HG03097 (cell line): ENCODE results near the gene GREB1.

Source experiments
- ATAC-seq: cut with Tn5 transposase; IDR thresholded peaks from one replicate; pipeline ENCODE4 v1.9.1; 2021; ENCODE audit not compliant: unreplicated experiment, low FRiP score

GREB1 gene

DNA sequence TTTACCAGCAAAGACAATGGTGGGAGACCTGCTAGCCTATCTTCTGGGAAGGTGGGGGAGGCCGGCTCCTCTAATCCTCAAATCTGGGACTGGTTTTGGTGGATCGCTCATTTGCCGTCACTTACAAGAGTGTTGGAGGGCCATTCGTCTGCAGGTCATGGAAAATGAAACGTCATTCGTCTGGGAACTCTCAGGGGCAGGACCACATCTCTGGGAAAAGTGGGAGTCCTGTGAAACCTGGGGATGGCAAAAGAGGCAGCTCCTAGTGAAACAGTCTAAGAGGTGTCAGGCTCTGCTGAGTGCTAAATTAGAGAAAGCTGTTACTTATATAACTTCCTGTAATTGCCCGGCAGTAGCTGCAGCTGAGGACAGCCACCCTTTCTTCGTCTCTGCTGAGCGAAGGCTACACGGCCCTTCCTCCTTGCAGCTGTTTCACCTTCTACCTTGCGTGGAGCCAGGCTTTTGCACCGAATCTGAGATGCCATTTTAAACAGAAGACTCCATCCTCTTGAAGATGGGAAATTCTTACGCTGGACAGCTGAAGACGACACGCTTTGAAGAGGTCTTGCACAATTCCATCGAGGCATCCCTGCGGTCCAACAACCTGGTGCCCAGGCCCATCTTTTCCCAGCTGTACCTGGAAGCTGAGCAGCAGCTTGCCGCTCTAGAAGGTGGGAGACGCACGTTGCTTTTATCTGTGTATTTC is 22.4 kb downstream of the GREB1 start:
- ATAC-seq = no peak

DNA sequence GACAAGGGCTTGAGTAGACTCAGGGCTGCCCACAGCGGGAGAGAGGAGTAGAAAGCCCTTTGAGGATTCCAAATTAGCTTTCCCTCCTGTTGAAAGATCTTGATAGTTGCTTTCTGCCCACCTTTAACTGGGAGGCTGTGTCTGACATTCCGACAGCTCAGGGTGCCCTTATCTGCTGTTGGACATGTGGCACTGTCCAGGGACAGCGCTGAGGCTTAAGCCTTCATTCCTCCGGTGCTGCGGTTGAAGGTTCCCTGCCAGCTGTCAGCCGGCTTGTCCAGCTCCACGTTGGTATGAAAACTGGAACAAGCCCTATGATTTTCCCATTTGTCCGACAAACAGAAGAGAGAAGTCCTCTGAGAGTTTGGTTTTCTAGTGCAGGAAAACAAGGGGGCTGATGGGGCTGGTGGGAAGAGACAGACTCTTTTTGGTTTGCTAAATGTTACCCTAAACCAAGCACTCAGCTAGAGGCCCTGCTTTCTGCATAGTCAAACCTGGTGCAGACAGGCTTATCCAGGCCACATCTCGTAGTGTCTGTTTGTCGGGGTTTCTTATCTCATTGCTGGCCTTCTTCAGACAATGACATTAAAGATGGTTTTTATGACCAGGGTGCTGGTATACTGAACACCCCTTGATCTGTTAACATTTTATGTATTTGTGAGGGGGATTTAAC is 24.5 kb downstream of the GREB1 start:
- no peak for ATAC-seq

DNA sequence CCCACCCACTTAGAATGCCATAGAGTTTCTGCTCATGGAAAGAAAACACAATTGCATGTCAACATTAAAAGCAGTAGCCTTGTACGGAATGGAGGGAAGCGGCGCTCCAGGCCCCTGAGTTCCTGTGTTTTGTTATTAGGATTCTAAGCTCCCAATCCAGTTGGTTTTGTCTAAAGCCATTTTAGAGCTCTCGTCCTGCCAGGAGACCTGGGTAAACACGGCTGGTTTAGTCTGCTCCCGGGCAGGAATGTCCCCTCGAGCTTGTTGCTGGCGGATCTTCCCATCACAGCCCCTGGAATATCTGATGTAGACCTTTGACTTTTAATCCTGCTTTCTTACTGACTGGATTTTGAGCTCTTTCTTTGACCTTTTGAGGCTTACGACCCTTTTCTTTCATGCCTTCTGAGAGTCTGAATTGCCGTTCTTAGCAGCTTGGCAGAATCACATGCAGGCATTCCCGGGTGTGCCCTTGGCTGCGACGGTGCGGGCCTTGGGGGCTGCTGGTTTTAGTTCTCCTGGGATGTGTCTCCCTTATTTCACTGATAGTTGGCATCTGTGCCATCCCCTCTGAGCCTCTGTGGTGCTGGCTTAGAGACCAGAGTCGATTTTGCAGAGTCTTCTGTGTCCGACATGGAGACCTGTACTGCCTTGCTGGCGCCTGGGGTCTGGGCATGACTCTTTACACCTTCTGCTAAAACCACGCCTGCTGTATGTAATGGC is 25.4 kb downstream of the GREB1 start:
- no peak for ATAC-seq

DNA sequence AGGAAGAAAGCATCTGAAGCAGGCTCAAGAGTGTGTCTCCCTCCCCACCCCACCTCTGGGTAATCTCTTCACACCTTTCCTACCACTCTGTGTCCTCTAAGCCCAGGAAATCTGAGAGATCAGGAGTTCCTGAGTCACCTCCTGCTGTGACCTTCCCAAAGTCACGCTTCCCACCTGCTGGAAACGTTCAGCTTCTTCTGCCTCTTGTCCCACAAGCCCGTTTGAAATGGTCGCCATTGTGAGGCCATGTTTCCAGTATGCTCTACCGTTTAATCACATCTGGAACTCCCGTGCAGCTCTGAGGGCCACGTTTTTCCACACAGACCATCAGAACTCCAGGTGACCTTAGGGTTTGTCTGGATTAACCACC is 25.9 kb downstream of the GREB1 start:
- ATAC-seq = no peak

DNA sequence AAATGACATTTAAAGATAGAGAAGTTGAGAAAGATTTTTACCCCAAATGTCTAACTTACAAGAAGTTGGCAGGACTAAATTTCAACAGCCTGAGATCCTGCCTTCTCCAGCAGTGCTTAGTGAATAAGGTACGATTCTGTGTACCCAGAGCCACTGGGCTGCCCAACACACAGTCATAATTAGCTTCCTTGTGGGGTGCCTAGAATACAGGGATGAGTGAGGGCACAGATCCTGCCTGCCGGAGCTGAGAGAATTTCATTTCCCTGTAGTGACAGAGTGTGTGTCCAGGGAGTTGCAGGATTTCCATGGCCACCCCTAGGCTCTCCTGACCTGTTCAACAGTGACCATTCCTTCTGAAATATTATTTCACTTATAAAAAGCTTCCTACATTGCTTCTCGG is 27.0 kb downstream of the GREB1 start:
- ATAC-seq = no peak

DNA sequence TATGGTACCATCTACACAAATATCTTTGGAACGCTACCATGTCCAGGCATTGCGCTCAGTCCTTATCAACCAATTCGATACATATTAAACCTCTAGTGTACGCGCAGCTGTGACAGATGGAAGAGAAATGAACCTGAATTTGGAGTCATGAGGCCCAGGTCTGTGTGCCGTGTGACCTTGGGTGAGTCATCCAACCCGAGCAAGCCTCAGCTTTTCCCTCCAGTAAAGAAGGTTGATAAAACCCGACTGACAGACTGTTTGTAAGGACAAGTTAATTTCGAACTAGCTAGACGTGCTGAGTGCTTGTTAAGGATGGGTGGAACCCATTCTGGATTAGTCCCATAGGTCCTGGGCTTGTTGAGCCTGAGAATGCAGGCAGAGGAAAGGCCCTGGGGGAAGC is 28.2 kb downstream of the GREB1 start:
- ATAC-seq = no peak

DNA sequence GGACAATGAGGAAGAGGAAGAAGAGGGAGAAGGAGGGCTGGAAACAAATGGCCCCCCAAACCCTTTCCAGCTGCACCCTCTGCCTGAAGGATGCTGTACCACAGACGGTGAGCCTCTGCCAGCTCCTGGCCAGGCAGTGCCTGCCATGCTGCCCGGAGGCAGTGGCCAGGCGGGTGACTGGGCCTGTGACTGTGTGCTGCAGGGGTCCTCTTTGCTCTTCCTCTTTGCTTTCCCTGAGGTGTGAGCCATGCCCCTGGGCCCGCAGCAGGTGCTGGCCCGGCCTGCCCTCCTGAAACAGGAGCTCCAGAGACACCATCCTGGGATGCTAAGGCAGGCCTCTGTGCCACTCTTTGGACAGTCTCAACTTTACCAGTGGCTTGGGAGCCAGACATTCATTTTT is 28.6 kb downstream of the GREB1 start:
- ATAC-seq = no peak

DNA sequence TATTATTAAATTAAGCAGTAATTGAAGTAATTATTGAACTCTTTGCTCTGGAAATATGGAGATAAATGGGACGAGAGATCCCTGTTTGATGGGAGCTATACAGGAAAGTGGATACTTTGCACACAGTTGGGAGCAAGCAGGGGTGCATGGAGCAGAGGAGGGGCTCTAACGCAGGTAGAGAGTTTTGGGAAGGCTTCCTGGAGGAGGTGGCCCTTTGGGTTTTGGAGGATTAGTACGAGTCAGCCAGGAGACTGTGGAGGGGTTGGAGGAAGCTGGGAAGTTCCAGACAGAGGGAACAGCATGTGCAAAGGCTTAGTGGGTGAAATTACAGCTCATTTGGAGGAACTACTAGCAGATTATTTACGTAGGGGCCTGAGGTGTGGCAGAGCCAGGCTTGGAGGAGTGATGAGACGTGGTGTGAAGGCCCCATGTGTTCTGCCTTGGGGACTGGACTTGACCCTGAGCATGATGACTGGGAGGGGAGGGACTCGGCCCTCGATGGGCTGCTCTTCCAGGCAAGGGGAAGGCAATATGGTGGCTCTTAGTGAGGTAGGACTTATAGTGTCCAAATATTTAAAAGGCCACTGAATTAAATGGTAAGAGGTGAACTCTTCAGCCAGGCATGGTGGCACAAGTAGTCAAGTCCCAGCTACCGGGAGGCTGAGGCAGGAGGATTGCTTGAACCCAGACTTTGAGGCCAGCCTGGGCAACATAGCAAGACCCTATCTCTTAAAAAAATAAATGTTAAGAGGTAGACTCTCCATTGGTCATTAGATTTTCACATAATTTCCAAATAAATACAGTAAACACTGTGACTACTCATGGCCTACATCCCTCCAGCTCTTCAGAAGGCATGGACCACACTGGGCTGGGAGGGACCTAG is 30.2 kb downstream of the GREB1 start:
- no peak for ATAC-seq

DNA sequence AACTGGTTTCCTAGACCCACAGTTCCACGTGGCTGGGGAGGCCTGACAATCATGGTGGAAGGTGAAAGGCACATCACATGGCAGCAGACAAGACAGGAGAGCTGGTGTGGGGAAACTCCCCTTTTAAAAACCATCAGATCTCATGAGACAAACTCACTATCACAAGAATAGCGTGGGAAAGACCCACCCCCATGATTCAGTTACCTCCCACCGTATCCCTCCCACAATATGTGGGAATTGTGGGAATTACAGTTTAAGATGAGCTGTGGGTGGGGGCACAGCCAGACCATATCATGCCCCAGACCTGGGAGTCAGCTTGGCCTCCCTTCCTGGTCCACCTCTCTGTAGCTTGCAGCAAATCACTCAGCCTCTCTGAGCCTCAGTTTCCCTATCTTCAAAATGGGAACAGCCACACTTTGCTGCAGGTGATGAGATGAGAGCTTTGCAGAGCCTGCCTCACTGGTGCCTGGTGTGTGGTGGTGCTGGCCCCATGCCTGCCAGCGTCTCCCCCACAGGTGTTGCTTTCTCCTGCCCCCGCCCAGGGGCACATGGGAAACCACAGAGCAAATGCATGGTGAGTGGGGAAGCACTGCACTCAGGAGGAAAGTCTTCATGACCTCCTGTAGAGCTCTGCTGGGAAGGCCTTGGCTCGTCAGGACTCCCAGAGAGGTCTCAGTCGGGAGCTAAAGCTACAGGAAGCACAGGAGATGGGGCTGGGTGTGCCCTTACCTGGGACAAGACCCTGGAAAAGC is 31.1 kb downstream of the GREB1 start:
- ATAC-seq = no peak

DNA sequence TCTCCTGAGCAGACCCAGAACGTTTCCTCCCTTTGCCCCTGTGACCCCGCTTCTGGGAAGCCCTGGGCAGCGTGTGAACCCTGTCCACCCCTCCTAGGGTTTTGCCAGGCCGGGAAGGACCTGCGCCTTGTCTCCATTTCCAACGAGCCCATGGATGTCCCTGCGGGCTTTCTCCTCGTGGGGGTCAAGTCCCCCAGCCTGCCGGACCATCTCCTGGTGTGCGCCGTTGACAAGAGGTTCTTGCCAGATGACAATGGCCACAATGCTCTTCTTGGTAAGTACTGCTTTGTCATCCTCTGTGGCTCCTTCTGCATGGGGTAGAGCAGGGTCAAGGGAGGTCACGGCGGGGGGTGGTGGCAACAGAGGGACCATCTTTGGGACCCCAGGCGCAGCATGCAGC is 32.5 kb downstream of the GREB1 start:
- no peak for ATAC-seq

DNA sequence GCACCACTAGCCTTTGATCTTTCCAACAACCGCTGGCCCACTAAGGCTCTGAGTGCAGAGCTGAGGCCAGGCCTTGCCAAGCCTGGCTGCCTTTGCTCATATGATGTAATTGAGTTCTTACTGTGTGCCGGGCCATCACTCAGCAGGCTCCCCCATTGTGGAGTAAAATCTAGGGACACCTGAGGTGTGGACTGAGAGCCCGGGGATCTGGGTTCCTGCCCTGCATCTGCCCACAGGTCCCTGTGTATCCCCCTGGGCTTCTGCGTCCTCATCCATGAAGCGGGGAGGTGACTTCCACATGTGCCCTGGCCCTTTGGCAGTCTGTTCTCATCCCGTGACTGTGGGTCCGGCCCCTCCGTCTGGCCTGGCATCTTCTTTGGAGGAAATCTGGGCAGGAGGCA is 33.8 kb downstream of the GREB1 start:
- no peak for ATAC-seq

DNA sequence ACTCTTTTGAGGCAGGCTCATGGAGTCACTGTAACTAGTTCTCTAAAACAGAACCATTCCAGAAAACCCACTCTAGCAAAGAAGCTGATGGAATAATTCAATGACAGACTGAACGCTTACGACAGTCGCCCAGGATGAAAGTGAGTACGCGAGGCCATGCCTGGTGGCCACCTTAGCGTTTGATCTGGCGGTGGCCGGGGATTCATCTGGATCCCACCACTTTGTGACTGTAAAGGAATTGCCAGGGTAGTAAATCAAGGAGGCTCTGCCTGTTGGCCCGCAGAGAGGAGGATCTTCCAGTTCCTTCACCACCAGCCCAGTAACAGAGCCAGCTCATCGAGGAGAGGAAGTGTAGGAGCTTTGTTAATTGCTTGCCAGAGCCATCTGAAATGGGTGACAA is 34.6 kb downstream of the GREB1 start:
- no peak for ATAC-seq

DNA sequence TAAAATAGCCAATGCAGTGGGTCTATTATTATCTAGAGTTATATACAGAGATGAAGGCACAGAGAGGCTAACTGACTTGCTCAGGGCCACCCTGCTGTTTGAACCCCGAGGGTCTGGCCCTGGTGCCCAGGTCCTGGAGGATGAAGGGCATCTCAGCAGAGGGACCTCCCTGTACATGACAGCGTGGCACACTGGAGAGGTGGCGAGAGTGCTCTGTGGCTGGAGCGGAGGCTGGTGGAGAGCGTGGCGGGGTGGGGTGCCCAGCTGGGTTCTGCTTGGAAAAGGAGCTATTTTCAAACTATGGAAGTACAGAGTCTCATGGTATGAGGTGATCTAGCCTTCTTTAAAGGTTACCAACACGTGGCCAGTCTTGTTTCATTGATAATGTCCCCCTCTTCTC is 35.8 kb downstream of the GREB1 start:
- ATAC-seq = no peak

DNA sequence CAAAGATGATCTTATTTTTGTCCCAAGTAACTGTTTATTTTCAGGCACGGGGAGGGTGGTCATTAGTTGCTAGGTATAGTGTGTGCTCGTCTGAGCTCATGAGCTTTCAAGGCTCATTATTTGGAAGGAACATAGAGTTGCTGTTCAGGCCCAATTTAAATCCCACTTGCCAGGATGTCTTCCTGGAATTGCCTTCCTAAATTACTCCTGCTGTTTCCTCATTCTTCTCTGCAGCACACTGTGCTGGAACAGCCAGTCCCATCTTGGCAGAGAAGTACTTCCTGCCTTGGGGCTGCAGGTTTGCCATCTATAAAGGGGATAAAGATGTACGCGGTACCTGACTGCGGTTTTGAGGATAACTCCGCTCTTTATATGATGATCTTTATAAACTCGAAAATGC is 37.3 kb downstream of the GREB1 start:
- ATAC-seq = no peak

DNA sequence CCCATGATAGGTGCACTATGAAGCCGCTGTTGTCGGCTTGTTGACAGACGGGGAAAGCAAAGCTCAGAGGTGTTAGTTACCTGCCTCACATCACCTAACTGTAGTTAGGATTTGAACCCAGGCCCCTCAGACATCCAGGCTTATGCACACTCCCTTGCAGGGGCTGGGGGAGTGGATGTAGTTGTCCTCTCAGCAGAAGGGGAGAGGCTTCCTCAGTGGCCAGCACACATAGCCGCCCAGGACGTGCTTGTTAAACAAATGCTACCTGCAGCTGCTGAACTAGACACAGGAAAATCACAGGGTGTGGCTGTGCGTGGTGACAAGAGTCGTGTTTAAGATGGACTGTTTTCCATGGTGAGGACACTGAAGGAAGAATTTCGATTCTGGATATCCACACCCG is 39.2 kb downstream of the GREB1 start:
- ATAC-seq = no peak

DNA sequence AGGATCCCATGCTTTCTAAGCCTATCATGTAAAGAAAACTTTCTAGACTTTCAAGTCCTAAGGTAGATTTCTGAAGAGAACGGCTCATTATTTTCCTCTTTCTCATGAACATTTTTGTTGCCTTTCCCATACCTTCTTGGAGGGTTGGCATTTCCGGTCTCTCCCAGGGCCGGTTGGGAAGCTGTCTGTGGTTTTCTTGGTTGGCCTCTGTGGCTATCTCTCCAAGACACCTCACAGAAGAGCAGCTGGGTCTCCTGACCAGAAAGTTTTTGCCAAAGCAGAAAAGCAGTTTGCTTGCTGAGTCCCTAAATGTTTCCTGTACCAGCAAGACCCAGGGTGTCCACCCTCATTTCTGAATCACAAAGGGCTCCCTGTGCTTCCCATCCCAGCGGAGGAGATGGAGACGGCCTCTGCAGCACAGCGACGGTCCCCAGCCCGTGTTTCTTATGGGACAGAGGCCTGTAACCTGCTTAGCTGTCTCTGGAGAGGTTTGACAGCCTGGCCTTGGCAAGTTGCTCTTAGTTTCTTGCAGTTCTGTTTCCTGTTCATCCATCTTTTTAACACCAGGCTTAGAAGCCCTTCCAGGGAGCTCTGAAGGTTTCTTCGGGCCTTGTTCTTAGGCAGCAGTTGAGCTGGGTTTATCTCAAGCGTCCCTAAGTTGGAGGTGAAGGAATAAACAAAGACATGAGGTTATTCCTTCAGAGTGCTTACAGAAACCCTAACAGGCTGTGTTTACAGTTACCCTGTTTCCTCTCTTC is 39.8 kb downstream of the GREB1 start:
- ATAC-seq = no peak

DNA sequence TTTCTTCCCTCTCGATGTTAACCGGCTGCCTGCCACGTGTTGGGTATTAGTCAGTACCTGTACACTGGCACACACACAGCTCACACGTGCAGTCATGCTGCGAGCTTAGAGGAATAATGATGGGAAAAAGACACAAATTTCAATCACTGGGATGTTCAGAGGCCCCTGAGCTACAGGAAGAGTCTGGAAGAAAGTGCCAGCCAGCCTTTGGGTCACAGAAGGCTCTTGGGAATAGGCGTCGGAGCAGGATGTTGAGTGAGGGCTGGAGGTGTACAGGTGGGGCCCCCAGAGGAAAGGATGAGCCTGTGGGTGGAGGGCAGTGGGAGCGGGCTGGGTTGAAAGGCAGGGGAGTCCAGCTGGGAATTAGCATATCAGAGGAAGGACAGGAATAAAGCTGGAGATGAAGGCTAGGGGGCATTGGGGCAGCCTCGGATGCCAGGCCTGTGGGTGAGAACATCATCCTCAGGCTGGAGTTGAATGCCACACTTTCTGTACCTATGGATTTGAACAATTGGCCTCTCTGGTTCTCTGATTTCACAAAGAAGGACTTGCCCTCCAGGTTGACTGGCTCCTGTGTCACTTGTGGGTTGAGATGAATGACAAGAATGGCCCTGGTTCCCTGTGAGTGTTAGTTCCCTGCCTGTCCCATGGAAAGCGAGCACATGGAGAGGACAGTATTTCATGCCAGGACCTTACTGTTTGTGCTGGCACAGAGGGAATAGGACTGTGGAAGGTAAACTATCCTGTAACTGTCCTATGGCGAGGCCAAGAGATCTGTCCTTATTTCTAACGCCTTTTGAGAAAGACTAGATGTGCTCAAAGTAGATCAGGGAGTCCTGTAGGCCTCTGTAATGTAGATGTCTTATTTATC is 40.6 kb downstream of the GREB1 start:
- ATAC-seq = no peak

DNA sequence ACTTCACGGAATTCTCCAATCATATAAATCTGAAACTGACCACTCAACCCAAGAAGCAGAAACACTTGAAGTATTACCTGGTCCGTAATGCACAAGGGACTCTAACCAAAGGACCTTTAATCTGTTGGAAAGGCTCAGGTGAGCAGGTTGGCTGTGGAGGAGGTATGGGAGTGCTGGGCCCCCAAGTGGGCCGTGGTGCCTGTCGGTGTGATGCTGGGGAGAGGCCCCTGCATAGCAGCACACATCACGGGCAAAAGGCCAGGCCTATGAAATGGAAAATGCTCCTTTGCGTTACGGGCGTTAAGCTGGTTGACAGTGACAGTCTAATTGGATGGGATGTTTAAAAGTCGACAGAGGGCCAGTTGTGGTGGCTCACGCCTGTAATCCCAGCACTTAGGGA is 42.6 kb downstream of the GREB1 start:
- no peak for ATAC-seq
